ENCODE measurements around the gene SDK2.

The SDK2 gene

DNA sequence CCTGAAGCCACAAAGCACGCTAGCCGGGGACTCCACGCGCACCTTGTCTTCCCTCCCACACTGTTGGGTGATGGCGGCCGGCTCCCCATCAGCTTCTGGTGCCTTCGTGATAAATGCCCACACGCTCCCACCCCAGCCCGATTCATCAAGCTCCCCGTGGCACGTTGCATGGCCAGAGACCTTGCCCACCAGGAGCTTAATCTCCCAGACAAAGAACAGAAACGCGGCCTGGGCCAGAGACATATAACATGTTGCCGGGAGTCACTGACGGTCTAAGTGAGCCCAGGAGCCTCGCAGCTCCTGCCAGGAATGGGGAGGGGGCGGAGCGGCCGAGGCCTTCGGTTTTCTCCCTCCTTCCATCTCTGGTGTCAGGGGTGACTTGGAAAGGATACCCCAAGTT, 93.1 kb downstream of the SDK2 start:
- DNase-seq = no peak

DNA sequence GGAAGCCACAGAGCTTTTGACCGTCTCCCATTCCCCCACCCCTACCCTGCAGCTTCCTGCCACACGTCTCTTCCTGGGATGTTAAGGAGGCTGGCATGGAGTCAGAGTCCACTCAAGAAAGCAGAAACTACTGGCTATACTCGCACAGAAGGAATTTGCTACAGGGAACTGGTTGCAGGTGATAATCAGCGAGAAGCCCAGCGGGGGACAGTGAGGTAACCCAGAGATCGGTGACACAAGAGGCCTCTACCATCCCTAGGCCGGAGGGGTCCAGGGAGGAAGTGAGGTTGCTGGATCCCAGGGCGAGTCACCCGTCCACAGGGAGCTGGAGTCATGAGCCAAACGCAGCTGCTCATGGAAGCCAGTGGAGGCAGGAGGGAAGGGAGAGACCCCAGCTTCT, 93.7 kb downstream of the SDK2 start:
- no peak for DNase-seq

DNA sequence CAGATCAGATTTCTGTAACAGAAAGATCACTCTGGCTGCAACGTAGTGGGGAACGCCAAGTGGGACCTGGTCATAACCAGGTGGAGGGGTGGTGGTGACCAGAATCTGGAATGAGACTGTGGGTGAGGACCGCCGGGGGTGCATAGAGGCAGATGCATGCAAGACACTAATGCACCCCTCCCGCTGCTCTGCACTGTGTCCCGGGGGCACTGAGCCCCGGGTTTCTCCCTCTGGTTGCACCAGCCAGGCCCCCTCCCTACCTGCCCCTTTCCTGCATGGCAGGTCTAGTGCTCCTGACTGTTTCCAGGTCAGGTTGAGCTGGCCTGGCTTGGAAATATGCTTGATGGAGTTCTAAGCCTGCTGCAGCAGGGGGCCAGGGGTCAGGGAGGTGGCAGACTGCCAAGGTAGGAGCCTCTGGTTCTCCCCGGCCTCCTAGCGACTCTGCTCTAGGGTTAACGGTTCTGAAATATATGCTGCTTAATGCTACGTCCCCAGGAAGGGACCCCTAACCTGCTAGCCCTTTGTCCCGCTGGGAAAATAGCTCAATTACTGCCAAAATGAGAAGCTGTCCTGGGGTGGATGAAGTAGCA, 94.3 kb downstream of the SDK2 start:
- DNase-seq = no peak

DNA sequence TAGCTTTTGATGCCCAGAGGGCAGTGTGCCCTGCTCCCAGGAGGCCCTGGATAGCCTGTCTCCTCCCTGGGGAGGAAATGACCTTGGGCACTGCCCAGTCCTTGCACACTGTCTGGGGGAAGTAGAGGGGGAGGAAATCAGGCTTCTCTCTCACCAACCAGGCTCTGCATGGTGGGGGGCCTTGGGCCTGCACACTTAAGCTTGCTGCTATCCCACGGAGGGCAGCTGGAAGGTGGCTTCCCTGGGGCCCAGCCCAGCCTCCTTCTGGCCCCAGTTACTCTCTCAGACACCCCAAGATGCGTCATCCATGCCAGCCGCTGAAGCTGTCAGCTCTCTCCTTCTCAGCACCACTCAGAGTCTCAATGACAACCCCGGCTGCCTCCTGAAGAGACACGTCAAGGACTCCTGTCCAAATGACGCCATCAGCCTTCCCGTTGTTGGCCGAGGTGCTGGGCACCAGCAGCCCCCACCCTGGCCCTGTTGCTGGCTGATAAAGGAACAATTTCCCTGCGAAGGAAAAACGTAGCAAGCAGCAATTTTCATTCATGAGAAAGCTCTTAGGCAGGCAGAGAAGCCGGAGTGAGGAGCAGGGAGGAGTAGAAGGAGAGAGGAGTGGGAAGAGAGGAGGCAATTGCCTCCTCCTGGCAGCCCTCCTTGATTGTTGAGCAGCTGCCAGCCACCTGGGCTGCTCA, 95.5 kb downstream of the SDK2 start:
- DNase-seq = no peak

DNA sequence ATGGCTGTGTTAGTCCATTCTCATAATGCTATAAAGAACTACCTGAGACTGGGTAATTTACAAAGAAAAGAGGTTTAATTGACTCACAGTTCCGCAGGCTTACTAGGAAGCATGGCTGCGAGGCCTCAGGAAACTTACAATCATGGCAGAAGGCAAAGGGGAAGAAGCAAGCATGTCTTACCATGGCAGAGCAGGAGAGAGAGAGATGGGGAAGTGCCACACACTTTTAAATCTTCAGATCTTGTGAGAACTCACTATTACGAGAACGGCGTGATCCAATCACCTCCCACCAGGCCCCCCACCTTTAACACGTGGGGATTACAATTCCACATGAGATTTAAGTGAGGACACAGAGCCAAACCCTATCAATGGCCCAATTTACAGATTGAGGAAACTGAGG, 96.5 kb downstream of the SDK2 start:
- DNase-seq = no peak

DNA sequence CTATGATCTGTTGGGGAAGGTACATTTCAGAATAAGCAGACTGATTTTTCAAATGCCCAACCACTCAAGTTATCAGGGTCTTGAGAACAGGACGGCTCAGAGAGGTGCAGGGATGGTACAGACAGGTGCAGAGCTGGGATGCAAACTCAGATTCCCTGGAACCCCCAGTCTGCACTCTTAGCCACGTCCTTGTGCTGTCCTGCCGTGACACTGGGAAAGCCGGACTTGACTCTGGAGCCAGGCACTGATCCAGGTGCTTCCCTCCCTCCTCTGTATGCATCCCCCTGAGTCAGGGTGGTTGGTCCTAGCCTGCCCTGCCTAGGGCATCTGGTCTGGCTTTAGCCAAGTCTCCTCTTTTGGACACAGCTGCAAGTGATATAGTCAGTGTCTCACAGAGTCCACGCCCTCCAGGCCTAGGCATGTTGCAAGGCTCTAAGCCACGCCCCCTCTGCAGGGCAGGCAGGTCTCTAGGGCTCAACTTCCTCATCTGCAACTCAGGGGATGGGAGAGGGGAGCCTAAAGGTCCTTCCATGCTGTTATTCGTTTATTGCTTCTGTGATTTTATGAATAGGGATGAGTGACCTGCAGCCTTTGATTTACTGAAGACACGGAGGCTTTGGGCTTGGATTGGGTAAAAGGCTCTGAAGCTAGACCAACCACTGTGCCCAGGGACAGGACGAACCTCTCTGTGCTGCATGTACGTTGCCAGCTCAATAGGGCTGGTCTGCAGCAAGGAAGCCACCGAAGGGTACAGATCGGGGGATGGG, 97.3 kb downstream of the SDK2 start:
- peak; percentile 62 for DNase-seq

DNA sequence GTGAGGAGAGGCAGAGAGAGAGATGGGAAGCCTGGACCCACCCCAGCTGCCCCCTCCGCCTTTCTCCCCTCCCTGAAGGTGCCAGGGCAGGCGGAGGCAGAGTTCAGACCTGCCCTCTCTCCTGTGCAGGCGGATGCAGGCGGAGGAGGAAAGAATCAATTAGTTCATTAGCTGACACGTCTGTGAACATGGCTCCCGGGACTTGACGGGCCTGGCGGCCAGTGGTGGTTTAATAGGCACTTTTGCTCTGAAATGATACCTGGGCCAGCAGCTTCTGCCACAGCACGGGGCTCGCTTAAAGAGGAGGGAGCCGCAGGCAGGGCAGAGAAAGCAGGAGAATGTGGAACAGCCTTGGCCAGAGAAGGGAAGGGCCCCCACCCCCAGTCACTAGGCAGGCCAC, 98.1 kb downstream of the SDK2 start:
- no peak for DNase-seq

DNA sequence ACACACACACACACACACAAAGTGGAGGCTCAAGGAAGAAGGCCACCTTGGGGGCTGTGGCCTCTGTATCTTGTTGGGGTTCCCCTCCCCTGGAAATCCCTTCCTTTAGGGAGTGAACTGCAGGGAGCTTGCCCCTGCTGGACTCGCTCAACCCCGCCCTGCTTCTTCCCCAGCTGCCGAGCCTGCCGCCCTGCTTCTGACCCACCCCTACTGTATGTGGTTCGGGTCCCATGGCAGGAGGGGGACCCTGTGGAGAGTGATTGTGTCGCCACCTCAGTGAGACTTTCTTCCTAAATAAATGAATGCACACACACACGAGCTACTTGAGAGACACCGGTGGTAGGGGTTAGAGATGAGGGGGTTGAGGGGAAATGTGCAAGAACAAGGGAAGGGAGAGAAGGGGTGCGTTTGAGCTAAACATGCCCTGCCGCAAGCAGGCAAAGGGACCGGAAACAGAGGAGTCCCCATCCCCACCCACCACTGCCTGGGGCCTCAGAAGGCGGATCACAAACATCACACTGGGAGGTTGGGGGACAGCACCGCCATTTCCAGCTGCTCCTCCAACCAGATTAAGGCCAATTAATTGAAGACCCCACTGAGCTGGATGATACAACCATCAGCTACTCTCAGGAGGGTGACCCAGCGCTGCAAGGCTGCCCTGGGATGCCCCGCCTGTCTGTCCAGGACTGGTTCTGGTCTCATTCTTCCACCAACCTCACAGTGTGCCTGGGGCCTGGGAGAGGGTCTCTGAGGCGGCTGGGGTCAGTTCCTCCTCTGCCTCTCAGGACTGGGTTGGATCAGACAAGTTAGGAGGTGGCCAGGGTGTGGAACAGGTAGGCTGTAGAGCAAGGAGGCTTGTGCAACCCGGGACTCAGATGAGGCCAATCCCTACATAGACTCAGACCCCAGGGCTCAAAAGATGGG, 98.9 kb downstream of the SDK2 start:
- no peak for DNase-seq

DNA sequence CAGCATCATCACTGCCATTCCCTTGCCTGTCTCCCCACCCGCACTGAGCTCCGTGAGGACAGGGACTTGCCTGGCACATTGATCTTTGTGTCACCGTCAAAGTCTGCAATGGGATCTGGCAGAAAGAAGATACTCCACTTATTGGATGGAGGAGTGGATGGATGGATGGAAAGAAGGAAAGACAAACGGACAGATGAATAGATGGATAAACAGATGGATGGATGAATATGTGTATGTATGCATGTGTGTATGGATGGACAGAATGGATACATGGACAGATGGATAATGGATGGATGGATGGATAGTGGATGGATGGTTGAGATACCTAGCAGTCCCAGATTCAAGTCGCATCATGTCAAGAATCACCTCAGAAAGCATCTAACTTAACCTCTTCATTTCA, 99.9 kb downstream of the SDK2 start:
- no peak for DNase-seq

DNA sequence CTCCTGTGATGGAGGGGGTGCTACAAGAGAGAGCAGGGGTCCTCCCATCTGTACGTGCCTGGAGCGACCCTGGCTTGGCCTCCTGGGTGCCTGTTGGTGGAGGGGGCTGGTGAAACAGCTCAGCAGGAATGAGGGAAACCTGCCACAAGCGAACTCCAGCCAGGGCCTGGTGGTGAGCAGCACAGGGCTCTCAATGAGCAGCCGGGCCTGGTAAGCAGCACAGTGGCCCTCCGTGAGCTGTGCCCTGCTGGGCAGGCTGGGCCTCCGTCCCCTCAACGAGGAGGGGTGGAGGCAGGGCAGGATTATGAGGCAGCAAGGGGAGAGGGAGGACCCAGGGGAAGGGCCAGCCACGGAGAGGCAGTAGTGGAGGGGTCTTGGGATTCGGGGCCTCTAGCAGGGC, 101.9 kb downstream of the SDK2 start:
- DNase-seq = no peak

DNA sequence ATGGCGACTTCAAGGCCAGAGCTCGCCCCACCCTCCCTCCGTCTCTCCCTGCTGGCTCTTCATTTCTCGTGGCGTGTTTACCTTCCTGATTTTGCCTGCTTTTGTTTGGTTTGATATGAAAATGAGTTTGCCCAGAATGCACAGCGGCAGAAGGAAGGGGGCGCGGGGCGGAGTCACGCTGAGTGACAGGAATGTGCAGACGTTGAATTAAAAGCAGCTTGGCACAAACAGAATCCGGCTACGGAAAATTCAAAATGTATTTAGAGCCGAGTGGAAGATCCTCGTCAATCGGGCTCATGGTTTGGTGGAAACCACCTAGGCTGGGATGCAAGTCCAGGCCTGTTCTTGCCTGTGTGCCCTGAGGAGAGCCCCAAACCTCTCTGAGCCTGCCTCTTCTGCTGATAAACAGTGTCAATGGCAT, 102.7 kb downstream of the SDK2 start:
- DNase-seq = no peak

DNA sequence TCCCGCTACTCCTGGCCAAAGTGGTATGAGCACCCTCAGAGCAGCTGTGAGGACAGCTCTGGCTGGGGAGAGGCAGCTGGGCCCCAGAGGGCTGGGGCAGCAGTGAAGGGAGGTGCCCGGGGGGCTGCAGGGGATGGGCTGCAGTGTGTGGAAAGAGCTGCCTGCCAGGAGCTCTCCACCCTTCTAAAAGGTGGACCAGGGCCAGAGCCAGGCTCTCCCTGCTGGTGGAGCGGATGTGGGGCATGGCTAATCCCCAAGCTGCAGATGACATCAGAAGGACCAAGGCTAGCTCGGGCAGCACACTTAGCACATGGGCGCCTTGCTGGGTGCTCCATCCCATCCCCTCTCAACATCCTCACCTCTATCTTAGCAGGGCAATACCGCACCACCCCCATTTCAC, 103.1 kb downstream of the SDK2 start:
- DNase-seq = no peak

DNA sequence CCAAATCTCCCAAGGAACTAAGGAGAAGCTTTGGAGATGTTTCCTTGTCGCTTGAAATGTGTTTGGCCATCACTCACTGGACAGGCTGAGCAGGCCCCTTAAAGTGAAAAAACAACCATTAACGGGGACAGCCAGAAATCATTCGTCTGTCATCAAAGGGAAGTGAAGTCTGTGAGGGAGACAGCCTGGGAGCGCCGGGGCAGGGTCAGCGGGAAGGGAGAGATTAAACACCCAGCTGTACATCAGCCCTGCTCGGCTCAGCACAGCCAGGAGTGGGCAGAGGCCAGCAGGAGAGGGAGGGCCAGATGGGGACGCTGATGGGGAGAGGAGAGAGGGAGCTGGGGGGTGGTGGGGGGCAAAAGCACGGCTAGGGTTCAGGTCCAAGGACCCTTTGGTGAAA, 105.1 kb downstream of the SDK2 start:
- no peak for DNase-seq

DNA sequence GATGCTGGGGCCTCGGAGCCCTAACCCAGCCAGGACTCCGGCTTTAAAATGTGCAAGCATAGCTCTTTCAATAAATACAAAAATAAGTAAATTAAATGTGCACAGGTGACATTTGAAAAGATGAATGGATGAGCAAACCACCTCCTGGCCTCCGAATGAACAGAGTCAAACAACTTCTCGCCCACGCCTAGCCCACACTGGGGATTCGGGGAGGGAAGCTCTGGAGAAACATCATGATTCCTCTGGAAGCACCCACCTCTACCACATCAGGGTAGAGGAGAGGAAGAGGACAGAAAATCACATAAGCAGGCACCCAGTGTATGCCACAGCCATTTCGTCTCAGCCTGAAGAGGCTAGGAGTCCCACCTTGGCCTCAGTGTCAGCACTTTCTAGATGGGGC, 105.8 kb downstream of the SDK2 start:
- DNase-seq = no peak

DNA sequence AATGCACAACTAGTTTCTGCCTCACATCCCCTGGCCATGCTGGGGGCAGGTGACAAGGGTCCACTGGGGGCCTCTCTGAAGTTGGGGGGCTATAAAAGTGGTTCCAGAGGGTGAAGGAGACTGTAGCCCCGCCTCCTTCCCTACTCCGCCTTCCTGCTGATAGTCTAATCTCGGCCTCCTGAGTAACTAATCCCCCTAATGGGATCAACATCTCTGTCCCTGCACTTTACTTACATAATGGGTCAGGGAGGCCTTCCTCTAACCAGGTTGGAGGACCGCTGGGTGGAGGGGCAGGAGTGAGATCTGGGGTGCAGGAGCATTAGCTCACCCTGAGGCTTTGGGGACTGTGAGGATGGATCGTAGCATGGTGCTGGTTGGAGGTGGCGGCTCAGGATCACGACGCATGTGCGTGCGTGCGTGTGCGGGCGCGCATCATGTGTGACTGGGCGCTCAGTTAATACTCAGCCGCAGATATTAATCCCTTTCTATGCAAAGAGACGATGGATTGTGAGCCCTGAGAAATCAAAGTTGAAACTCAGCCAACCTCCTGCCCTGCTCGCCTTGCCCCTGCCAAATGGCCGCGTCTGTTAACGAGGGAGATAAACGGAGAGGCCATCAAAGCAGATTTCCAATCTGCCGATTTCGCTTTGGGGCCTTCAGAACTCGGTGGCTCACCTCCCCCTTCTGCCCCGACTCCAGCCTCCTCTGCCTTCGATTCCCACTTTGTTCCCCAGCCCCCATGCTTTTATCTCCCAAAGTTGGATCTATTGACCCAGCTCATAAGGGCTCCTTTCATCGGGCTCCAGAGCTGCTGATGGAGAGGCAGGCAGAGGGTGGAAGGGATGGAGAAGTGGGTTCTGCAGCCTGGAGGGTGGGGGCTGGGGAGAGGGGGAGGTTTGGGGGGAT, 107.3 kb downstream of the SDK2 start:
- no peak for DNase-seq

DNA sequence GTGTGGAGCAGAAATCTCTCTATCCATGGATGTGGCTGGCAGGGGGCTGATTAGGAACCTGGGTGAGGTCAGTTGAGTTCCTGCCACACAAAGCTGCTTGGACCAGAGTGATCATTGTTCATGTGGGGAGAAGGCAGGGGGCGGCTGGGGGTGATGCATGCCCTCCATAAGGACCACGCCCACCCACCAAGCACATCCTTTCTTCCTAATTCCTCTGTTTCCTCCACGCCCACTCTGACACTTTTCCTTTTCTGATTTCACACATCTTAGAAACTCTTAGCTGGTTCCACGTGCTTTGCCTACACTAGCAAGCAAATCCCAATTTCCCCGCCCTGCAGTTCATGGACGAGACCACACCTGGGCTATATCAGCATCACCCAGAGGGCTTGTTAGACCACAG, 108.5 kb downstream of the SDK2 start:
- no peak for DNase-seq

DNA sequence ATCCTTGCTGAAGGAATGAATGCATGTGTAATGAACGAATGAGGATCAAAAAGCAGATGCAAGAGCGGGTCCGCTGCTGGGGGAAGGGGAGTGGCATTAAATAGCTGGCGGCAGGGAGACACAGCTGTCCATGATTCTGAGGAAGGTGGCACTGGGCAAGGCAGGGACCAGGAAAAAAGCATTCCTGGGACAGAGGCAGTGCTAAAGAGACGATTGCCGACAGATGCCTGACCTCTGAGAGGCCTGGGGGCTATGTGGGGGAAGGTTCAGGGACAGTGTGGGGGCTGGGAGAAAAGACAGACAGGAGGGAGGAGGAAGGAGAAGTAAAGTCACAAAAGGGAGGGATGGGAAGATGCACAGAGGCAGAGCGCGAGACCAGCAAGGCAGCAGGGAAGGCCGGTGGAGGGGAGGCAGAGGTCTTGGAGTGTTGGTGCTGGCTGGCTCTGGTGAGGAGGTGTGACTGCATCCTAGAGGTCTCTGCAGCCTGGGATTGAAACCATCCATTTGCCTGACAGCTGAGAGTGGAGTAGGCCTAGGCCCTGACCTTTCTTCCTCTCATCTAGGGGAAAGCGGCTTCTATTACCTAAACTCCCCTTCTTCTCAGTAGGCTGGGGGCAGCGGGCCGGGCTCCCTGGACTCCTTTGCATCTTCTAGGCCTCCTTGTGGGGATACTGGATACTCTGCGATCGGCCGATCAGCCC, 109.9 kb downstream of the SDK2 start:
- no peak for DNase-seq

DNA sequence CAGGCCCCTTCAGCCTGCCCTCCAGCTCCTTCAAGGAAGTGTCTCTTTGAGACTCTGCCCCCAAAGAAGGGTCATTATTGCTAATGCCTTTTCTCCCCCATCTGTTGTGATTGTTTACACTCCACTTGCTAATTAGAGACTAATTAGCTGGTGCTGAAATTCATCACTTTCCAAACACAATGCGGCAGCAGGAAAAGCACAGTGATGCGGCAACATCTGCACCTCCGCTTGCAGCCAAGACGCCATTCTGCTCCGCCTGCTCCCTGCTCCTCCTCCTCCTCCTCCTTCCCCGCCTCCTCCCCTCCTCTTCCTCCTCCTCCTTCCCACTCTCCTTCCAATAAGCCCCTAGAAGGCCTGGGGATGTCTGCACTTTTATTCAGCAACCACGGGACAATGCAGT, 110.5 kb downstream of the SDK2 start:
- no peak for DNase-seq

DNA sequence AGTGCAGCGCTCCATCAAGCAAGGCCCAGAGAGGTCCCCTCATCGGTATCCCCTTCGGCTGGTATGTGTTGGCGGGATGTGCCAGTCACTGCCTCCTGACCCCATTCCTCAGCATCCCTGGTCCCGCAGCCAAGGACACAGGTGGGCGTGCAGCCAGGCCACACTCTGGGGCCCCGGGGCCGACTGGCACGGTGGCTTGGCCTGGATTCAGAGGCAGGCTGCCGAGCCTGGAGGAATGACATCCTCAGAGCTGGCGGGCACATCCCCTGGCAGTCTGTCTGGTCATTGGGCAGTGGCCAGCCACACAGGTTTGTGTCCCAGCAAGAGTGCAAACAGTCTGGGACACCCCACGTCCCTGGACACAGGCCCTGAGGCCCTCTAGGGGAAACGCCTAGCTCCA, 111.1 kb downstream of the SDK2 start:
- no peak for DNase-seq

DNA sequence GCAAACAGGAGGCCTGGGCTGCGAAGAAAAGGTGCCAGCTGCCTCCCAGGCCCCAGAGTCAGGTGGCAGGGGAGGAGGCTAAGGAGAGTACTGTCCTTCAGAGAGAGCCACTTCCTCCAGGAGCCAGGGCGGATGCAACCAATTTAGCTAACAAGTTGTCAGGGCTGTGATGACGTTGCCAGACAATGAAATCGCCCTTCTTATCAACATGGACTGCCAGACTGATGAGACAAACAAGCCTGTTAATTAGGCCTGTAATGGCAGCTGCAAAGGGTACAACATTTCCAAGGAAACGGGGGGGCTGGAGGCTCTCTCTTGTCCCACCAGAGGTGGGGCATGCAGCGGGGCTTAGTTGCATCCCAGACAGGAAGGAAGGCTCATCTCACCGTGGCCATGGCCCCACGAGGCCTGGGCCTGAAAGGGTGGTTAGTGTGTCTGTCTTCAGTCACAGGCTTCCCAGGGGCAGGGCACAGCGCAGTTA, 111.8 kb downstream of the SDK2 start:
- DNase-seq = no peak

DNA sequence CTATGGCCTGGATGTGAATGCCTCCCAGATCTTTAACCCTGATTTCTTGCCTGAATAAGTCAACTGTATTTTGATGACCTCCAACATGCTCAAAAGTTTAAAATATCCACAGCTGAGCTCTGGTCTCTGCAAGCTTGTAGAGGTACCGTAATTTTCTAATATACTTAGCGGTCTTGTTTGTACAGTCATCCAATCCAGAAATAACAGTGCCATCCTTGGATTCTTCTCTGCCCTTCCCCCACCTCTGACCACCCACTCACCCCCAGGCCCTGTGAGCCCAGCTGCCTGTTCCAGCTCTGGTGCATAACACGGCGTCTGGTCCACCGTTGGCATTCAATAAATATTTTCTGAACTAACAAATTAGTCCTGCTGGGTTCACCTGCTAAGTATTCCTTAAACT, 113.1 kb downstream of the SDK2 start:
- no peak for DNase-seq

Measured in activated CD8-positive, alpha-beta memory T cell treated with anti-CD3 and anti-CD28 coated beads for 24 hours (primary cell).